HepG2 (cell line): ENCODE data around the gene ATG4A.

Source experiments
- CBX1 ChIP-seq: IDR thresholded peaks from one replicate; pipeline ENCODE4 v1.6.1; 2016; ENCODE audit warnings: antibody characterized with exemption, low read depth
- RFX5 ChIP-seq: IDR thresholded peaks from 2 replicates; pipeline ENCODE4 v1.6.1; 2011; ENCODE audit warnings: low read depth, low read length, improper control_type of control experiment
- TCF12 ChIP-seq, 2 experiments: fragments of 450-650 bp in 1 of 2; sonication (generic) in 1 of 2; formaldehyde crosslinking in 1 of 2; IDR thresholded peaks; 2 replicates each; pipeline versions ENCODE4 v1.6.1 to v1.8.0; 2017 to 2022; ENCODE audit warnings: antibody characterized with exemption in 1 of 2, mild to moderate bottlenecking in 1 of 2, missing genetic modification reagents in 1 of 2, moderate library complexity in 1 of 2
- TF ChIP-seq, protein P1 (sequence below): sonication (generic); formaldehyde crosslinking; IDR thresholded peaks from 2 replicates; pipeline ENCODE4 v1.5.0; 2020; ENCODE audit warnings: mild to moderate bottlenecking, missing genetic modification reagents, moderate library complexity

DNA sequence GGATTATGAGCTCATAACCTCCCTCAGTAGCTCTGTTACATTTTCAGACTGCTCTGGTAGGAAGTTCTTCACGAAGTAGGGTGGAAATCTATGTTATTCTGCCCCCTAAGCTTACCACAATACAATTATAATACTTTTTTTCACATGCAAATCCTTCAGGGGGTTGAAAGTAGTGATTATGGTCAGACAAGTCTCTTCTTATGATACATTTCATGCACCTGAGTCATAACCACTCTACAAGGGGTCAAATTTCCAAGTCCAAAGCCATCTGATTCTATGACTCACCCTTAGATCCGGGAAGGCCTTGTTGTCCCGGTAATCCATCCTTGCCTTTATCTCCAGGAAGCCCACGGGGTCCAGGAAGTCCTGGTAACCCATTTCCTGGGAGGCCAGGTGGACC is 95.2 kb downstream of the ATG4A start:
- TF ChIP-seq RFX5 (no peak), TCF12 (IDR thresholded peaks at IDR 0.05) (no peak), TCF12 (CRISPR knock-in tag; IDR thresholded peaks at IDR 0.05) (no peak), CBX1 (no peak)
- TF ChIP-seq, protein P1, sequence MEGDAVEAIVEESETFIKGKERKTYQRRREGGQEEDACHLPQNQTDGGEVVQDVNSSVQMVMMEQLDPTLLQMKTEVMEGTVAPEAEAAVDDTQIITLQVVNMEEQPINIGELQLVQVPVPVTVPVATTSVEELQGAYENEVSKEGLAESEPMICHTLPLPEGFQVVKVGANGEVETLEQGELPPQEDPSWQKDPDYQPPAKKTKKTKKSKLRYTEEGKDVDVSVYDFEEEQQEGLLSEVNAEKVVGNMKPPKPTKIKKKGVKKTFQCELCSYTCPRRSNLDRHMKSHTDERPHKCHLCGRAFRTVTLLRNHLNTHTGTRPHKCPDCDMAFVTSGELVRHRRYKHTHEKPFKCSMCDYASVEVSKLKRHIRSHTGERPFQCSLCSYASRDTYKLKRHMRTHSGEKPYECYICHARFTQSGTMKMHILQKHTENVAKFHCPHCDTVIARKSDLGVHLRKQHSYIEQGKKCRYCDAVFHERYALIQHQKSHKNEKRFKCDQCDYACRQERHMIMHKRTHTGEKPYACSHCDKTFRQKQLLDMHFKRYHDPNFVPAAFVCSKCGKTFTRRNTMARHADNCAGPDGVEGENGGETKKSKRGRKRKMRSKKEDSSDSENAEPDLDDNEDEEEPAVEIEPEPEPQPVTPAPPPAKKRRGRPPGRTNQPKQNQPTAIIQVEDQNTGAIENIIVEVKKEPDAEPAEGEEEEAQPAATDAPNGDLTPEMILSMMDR (CRISPR knock-in tag) = no peak
